SK-N-SH treated with all-trans-retinoic acid at 6 μM for 48 hours (cell line): ENCODE data around the gene KRT15.

ENCODE experiments used
- ATAC-seq: fragments of 200-7000 bp; cut with Tn5 transposase; 3 replicates; pipeline ENCODE4 v1.9.1; 2020; ENCODE audit warnings: mild to moderate bottlenecking, moderate library complexity
- ARNTL ChIP-seq: fragments of 450-650 bp; formaldehyde crosslinking; IDR thresholded peaks from 2 replicates; pipeline ENCODE4 v1.5.0; 2020; ENCODE audit warnings: low read depth, mild to moderate bottlenecking, moderate library complexity, borderline replicate concordance
- BACH2 ChIP-seq: fragments of 250-450 bp; sonication (Bioruptor Pico); IDR thresholded peaks from 2 replicates; pipeline ENCODE4 v1.9.0; 2021; ENCODE audit warnings: mild to moderate bottlenecking, borderline replicate concordance
- CSDC2 ChIP-seq: fragments of 250-450 bp; sonication (Bioruptor Pico); IDR thresholded peaks from 2 replicates; pipeline ENCODE4 v1.5.0; 2020; ENCODE audit warnings: mild to moderate bottlenecking, moderate library complexity
- CSRNP3 ChIP-seq: fragments of 250-450 bp; sonication (Bioruptor Pico); IDR thresholded peaks from 2 replicates; pipeline ENCODE4 v1.5.1; 2021; ENCODE audit warnings: mild to moderate bottlenecking, moderate library complexity
- ESRRG ChIP-seq: fragments of 250-450 bp; sonication (Bioruptor Pico); IDR thresholded peaks from 2 replicates; pipeline ENCODE4 v1.6.1; 2021; ENCODE audit warnings: mild to moderate bottlenecking
- GLIS3 ChIP-seq: fragments of 250-450 bp; sonication (Bioruptor Pico); IDR thresholded peaks from 2 replicates; pipeline ENCODE4 v1.5.0; 2020; ENCODE audit warnings: mild to moderate bottlenecking, moderate library complexity
- ISL1 ChIP-seq: fragments of 250-450 bp; sonication (Bioruptor Pico); IDR thresholded peaks from 2 replicates; pipeline ENCODE4 v2.1.2; 2022; ENCODE audit warnings: mild to moderate bottlenecking, moderate library complexity
- OSR1 ChIP-seq: fragments of 250-450 bp; sonication (Bioruptor Pico); IDR thresholded peaks from 2 replicates; pipeline ENCODE4 v1.8.0; 2022; ENCODE audit warnings: moderate library complexity, mild to moderate bottlenecking, inconsistent platforms
- PPARA ChIP-seq: fragments of 250-450 bp; sonication (Bioruptor Pico); IDR thresholded peaks from 2 replicates; pipeline ENCODE4 v1.5.0; 2020; ENCODE audit warnings: mild to moderate bottlenecking, borderline replicate concordance
- RARB ChIP-seq: fragments of 250-450 bp; sonication (Bioruptor Pico); IDR thresholded peaks from 2 replicates; pipeline ENCODE4 v1.8.0; 2021; ENCODE audit warnings: mild to moderate bottlenecking, moderate library complexity
- SNAI2 ChIP-seq: fragments of 250-450 bp; sonication (Bioruptor Pico); IDR thresholded peaks from 2 replicates; pipeline ENCODE4 v1.5.0; 2020; ENCODE audit warnings: mild to moderate bottlenecking, moderate library complexity
- TCF4 ChIP-seq: fragments of 250-450 bp; sonication (Bioruptor Pico); IDR thresholded peaks from 2 replicates; pipeline ENCODE4 v1.8.0; 2021; ENCODE audit warnings: mild to moderate bottlenecking, moderate library complexity, borderline replicate concordance
- TOX ChIP-seq: fragments of 250-450 bp; sonication (Bioruptor Pico); IDR thresholded peaks from 2 replicates; pipeline ENCODE4 v1.8.0; 2021; ENCODE audit warnings: mild to moderate bottlenecking, moderate library complexity, borderline replicate concordance
- TSHZ2 ChIP-seq: fragments of 250-450 bp; sonication (Bioruptor Pico); IDR thresholded peaks from 2 replicates; pipeline ENCODE4 v1.5.0; 2020; ENCODE audit warnings: mild to moderate bottlenecking, moderate library complexity
- ZC3H10 ChIP-seq: fragments of 250-450 bp; sonication (Bioruptor Pico); IDR thresholded peaks from 2 replicates; pipeline ENCODE4 v1.5.1; 2021; ENCODE audit warnings: mild to moderate bottlenecking, moderate library complexity
- ZFP3 ChIP-seq: fragments of 250-450 bp; sonication (Bioruptor Pico); IDR thresholded peaks from 2 replicates; pipeline ENCODE4 v1.5.0; 2020; ENCODE audit warnings: mild to moderate bottlenecking, moderate library complexity
- ZFP30 ChIP-seq: fragments of 450-650 bp; formaldehyde crosslinking; IDR thresholded peaks from 2 replicates; pipeline ENCODE4 v1.5.0; 2022; ENCODE audit warnings: mild to moderate bottlenecking, moderate library complexity
- ZNF565 ChIP-seq: fragments of 450-650 bp; formaldehyde crosslinking; conservative IDR thresholded peaks from 2 replicates; pipeline ENCODE4 v1.5.0; 2020; ENCODE audit warnings: low read depth, mild to moderate bottlenecking, moderate library complexity
- ZNF70 ChIP-seq: fragments of 450-650 bp; formaldehyde crosslinking; IDR thresholded peaks from 2 replicates; pipeline ENCODE4 v1.5.0; 2020; ENCODE audit warnings: mild to moderate bottlenecking, moderate library complexity
- ZNF8 ChIP-seq: fragments of 450-650 bp; formaldehyde crosslinking; IDR thresholded peaks from 2 replicates; pipeline ENCODE4 v1.5.0; 2020; ENCODE audit warnings: mild to moderate bottlenecking, moderate library complexity
- TF ChIP-seq, protein P1 (sequence below): fragments of 250-450 bp; sonication (Bioruptor Pico); IDR thresholded peaks from 2 replicates; pipeline ENCODE4 v1.8.0; 2021; ENCODE audit warnings: low read depth, mild to moderate bottlenecking, moderate library complexity, borderline replicate concordance
- TF ChIP-seq, protein P2 (sequence below): fragments of 250-450 bp; sonication (Bioruptor Pico); IDR thresholded peaks from 2 replicates; pipeline ENCODE4 v1.8.0; 2020; ENCODE audit warnings: mild to moderate bottlenecking, moderate library complexity, borderline replicate concordance
- TF ChIP-seq, protein P3 (sequence below): fragments of 250-450 bp; sonication (Bioruptor Pico); IDR thresholded peaks from 2 replicates; pipeline ENCODE4 v1.5.1; 2020; ENCODE audit warnings: low read depth, mild to moderate bottlenecking, moderate library complexity

The KRT15 gene

DNA sequence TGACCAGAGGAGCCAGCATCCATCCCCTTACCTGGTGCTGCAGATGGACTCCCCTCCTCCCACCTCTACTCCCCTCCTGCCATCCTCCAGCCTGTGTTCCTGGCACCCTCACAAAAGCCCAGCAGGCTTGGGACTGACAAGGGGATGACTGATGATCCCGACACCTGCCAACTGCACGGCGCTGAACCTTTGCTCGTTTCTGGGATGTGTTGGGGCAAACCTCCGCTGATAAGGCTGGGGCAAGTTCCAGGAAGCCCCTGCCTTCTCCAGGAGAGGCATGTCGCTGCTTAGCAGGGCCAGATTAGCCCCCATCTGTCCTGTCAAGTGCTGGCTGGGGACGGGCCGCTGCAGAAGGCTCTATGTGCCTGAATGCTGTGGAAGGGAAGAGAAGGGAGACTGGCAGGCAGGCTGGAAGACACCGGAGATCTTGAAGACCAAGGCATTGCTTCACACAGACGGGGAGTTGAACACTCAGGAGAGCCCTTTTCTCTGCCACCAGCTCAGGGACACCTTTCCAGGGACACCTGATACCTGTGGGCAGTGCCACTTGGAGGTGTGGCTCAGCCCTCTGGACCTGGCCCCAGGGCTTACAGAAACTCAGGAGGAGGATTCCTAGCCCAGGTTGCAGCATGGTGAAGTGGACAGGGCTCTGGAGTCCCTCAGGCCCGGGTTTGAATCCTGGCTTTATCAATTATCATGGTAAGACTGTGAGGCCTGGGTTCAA is 973 bp upstream of the KRT15 start:
- TF ChIP-seq ESRRG (no peak), ZNF565 (no peak), BACH2 (CRISPR knock-in tag) (no peak), ARNTL (no peak), ZFP3 (CRISPR knock-in tag) (no peak), RARB (CRISPR knock-in tag) (no peak), CSRNP3 (CRISPR knock-in tag) (no peak), PPARA (CRISPR knock-in tag) (no peak)
- no peak for ATAC-seq

DNA sequence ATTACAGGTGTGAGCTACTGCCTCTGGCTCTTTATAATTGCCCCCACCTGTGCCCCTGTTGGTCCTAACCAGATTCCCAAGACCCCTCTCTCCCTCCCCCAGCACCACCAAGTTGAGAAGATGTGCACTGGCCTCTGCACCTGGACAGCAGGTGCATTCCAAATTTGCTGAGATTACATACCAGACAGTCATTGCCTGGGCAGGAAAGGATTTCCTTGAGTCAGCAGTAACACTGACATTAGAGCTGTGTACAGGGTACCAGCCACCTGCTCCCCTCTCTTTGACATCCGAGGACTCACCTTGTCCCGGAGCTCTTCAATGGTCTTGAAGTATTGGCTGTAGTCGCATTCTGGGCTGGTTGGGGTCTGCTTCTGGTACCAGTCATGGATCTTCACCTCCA is 659 bp downstream of the KRT15 start:
- ATAC-seq, result no peak
- TF ChIP-seq ZC3H10 (no peak), TOX (no peak), GLIS3 (CRISPR knock-in tag) (no peak), OSR1 (CRISPR knock-in tag) (no peak), ZNF8 (CRISPR knock-in tag) (no peak), ESRRG (no peak), ZNF70 (CRISPR knock-in tag) (no peak), RARB (CRISPR knock-in tag) (no peak), CSRNP3 (CRISPR knock-in tag) (no peak), CSDC2 (CRISPR knock-in tag) (no peak)
- TF ChIP-seq, protein P1, sequence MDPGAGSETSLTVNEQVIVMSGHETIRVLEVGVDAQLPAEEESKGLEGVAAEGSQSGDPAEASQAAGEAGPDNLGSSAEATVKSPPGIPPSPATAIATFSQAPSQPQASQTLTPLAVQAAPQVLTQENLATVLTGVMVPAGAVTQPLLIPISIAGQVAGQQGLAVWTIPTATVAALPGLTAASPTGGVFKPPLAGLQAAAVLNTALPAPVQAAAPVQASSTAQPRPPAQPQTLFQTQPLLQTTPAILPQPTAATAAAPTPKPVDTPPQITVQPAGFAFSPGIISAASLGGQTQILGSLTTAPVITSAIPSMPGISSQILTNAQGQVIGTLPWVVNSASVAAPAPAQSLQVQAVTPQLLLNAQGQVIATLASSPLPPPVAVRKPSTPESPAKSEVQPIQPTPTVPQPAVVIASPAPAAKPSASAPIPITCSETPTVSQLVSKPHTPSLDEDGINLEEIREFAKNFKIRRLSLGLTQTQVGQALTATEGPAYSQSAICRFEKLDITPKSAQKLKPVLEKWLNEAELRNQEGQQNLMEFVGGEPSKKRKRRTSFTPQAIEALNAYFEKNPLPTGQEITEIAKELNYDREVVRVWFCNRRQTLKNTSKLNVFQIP (CRISPR knock-in tag), result no peak
- TF ChIP-seq, protein P2, sequence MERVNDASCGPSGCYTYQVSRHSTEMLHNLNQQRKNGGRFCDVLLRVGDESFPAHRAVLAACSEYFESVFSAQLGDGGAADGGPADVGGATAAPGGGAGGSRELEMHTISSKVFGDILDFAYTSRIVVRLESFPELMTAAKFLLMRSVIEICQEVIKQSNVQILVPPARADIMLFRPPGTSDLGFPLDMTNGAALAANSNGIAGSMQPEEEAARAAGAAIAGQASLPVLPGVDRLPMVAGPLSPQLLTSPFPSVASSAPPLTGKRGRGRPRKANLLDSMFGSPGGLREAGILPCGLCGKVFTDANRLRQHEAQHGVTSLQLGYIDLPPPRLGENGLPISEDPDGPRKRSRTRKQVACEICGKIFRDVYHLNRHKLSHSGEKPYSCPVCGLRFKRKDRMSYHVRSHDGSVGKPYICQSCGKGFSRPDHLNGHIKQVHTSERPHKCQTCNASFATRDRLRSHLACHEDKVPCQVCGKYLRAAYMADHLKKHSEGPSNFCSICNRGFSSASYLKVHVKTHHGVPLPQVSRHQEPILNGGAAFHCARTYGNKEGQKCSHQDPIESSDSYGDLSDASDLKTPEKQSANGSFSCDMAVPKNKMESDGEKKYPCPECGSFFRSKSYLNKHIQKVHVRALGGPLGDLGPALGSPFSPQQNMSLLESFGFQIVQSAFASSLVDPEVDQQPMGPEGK, result no peak
- TF ChIP-seq, all 23 proteins: peak for 0

GRCh38 chr17:41516830-41517283 is 1.8 kb downstream of the KRT15 start:
- no peak for TF ChIP-seq ZFP30
- TF ChIP-seq ZNF70 (CRISPR knock-in tag), result no peak
- no peak for TF ChIP-seq BACH2 (CRISPR knock-in tag)
- TF ChIP-seq ZNF565, result no peak
- no peak for TF ChIP-seq PPARA (CRISPR knock-in tag)
- TF ChIP-seq ISL1 (CRISPR knock-in tag), result no peak
- TF ChIP-seq TSHZ2 (CRISPR knock-in tag), result no peak
- no peak for TF ChIP-seq RARB (CRISPR knock-in tag)
- no peak for TF ChIP-seq OSR1 (CRISPR knock-in tag)
- TF ChIP-seq, protein P1 (CRISPR knock-in tag), result no peak
- TF ChIP-seq, protein P3, sequence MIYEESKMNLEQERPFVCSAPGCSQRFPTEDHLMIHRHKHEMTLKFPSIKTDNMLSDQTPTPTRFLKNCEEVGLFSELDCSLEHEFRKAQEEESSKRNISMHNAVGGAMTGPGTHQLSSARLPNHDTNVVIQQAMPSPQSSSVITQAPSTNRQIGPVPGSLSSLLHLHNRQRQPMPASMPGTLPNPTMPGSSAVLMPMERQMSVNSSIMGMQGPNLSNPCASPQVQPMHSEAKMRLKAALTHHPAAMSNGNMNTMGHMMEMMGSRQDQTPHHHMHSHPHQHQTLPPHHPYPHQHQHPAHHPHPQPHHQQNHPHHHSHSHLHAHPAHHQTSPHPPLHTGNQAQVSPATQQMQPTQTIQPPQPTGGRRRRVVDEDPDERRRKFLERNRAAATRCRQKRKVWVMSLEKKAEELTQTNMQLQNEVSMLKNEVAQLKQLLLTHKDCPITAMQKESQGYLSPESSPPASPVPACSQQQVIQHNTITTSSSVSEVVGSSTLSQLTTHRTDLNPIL (CRISPR knock-in tag), result no peak
- TF ChIP-seq TCF4 (CRISPR knock-in tag), result no peak
- TF ChIP-seq ARNTL, result no peak
- no peak for TF ChIP-seq GLIS3 (CRISPR knock-in tag)
- TF ChIP-seq SNAI2 (CRISPR knock-in tag), result no peak
- no peak for ATAC-seq
